Esophagus squamous epithelium (tissue), 4 donors: ENCODE measurements around the gene KRT77.

Experiments used
- CTCF ChIP-seq, 6 experiments: fragments of 450-650 bp in 4 of 6; fragments of 200-600 bp in 2 of 6; sonication (generic) in 2 of 6; IDR thresholded peaks; one replicate each; pipeline ENCODE4 v1.5.1; 2016 to 2019; ENCODE audit warnings: antibody characterized with exemption in 6 of 6, mild to moderate bottlenecking in 4 of 6, moderate library complexity in 4 of 6
- POLR2A ChIP-seq, 4 donors: fragments of 450-650 bp; IDR thresholded peaks; one replicate each; pipeline ENCODE4 v1.6.1; 2017; ENCODE audit warnings: antibody characterized with exemption in 4 of 4, mild to moderate bottlenecking in 4 of 4, moderate library complexity in 3 of 4

- TF ChIP-seq CTCF (IDR thresholded peaks at IDR 0.05) (no peak), POLR2A (IDR thresholded peaks at IDR 0.05) (no peak)
These were observed 17.9 kb downstream of the KRT77 start for GRCh38 chr12:52685406-52685890.
